Caki2 (cell line): Measurements from ENCODE around the gene POC1A. TPM values are rescaled to one million over a fixed set of nuclear protein-coding genes. Genes with fewer than 3 reads are reported as not detected.
A peak's percentile ranks its signal among the peaks of the same experiment; 100 is the strongest.

Source experiments
- DNase-seq: peaks from one replicate; pipeline ENCODE4 v3.0.0-alpha.2; 2015; ENCODE audit warnings: low read depth
- in situ Hi-C: cut with HindIII; loops from 2 replicates; pipeline ENCODE4 v1.10.0; 2016; ENCODE audit warnings: low sequenced_read_pairs, low pct_unique_long_range_greater_than_20kb, mixed read lengths
- total RNA-seq: library from RNA; depleted of rRNA; stranded (reverse); fragments of >200 nt; shearing (Covaris generic); gene quantifications from 2 replicates; pipeline ENCODE4 v1.2.3, GENCODE V29; 2014; ENCODE audit warnings: low replicate concordance

The POC1A gene
- total RNA-seq, 1 experiment from 2014 or later = 20.8 TPM

DNA sequence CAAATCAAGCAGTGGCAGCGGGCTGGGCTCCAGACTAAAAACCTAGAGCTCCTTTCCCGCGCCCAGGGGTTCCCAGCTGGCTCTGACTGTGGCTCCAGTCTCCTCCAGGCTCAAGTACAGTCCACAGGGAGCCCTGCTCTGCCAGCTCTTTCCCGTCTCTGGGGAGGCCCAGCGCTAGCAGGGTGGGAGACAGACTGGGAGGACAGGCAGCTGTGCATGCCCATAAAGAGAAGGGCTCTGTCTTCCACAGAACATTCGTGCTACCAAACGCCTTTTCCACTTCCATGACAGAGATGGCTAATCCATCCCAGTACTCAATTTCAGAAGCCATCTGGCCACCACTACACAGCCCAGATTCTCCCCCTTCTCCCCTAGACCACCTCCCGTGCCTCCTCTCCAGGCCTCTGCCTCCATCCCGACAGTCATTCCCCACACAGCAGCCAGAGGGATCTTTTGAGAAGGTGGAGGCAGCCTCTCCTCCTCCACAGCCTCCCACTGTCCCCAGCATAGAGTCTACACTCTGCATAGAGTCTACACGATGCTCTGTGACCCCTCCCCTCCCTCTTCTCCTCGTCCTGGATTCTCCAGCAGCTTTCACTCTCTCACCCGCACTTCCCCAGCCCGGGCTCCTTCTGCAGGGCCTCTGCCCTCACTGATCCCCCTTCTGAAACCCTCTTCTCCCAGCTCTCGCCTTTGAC, 91.0 kb downstream of the POC1A start:
- in situ Hi-C loops = no loop called here
- no peak for DNase-seq

DNA sequence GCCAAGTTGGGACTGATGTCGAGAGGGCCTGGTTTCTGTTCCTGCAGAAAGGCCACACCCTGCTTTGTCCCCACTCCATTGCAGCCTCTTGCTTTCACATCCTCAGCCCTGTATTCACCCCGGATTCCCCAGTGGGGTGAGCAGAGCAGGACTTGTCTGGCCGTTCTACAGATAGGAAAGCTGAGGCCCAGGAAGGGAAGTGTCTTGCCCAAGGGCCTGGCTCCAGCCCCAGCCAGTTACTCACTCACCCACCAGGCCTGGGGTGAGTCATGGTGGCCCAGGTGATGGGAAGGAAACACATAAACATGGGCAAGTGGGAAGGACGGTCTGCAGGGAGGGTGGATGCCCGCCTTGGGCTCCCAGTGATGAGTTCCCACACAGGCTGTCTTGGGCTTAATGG, 91.7 kb downstream of the POC1A start:
- peak; percentile 66 for DNase-seq
- in situ Hi-C loops = no loop called here

DNA sequence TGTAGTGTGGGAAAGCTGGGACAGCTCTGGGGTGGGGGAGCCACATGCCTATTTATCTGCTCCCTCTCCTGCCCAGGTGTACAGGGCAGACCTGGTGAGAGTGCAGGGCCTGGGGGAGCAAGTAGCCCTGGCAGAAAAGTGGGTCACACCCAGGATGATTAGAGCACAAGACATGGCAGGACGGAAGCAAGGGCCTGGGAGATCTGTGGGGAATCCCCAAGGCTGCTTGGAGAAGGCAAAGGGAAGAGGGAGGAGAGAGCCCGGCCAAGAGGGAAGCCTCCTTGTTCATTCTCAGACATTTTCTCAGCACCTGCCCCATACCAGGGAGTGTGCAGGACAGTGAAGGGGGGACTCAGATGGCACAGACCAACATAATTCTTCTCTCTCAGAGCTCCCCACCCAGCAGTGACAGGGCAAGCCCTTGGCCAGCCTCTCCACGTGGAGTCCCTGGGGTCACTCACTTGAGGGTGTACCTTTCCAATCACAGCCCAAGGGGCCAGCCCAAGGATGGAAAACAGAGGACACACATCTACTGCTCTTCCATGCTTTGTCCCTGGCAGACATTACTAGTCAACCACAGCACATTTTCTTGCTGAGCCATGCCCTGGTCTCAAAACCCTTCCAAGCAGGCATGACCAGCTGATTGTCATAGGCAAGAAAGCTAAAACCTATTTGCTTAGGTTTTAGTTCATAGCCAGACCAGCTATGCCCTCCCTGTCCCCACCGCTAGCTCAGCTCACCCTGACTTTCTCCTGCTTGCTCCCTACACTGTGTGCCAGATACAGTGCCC, 92.9 kb downstream of the POC1A start:
- DNase-seq = no peak
- in situ Hi-C loops = no loop called here

DNA sequence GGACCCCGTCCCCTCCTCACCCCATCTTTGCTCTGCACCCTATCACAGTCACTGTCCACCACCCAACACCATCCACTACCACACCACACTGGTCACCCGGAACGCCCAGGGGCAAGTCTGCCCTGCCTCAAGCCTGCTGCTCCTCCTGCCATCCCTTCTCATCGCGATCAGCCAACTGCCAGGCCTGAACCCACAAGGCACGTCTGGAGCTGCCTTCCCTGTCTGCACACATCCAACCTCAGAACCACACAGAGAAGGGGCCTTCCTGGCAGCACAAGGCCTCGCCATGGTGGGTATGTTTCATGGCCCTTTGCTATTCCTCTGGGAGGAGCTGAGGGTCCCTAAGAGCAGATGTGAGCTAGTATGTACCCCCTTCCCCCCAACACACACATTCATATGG, 94.4 kb downstream of the POC1A start:
- DNase-seq = no peak
- in situ Hi-C loops = no loop called here

DNA sequence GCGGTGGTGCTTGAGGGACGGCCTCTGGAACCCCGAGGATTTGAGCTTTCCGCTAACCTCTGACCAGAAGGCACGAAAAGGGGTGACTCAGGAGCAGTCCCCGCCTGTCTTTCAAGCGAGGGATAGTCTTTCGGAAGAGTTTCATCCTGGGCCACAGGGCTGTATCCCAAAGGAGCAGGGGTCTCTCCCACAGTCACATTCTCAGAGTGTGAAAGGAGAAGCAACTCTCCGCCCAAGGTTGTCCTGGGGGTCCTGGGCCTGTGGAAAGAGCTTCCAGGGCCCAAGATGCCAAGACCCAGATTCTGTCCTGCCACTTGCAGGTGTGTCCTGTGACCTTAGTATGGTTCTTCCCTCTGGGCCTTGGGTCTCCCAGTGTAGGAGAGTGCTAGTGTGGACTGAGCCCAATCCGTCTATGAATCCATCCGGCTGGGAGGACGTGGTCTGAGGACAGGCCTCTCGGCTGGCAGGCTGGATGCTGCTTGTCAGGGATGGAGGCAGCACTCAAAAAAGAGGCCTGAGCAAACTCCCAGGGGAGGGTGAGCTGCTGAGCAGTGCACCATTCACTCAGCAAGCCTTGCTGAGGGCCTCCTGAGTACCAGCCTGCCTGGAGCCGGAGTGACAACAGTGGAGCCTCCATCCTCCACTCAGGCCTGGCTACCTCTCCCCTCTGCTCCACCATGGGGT, 96.3 kb downstream of the POC1A start:
- DNase-seq = no peak
- in situ Hi-C loops = no loop called here

DNA sequence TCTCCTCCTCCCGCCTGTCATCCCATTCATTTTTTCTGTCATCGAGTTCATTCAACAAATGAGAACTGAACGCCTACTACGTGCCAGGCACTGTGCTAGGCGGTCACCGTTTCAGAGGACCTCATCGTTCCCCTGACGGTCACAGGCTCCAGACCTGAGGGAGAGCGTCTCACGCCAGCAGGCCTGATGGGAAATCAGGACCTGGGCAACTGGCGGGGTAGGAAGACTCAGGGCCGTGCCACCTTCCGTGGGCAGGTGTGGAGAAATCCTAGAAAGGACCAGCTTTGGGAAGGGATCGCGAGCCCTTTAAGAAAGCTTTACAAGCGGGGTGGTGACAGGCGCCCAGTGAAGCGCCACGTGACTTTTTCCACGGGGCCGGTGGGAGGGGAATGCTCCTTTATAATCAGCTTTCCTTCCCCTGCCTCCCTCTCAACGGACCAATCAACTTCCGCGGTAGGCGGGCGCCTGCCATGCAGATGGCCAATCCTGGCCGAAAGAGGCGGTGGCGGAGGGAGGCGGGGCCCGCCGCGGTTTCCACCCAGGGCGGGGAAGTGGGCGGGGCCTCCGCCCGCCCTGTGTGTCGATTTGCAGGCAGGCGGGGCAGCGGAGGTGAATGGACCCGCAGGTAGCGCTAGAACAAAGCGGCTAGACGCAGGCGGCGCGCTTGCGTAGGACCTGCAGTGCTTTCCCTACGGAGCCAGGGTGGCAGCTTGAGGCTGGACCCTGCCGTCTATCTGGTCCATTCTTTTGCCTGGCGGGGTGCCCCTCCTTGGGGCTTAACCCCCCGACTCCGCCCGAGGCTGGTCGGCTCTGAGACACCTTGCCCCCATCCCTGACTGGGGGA, 97.0 kb downstream of the POC1A start:
- peak; percentile 98 for DNase-seq
- in situ Hi-C loops = no loop called here

DNA sequence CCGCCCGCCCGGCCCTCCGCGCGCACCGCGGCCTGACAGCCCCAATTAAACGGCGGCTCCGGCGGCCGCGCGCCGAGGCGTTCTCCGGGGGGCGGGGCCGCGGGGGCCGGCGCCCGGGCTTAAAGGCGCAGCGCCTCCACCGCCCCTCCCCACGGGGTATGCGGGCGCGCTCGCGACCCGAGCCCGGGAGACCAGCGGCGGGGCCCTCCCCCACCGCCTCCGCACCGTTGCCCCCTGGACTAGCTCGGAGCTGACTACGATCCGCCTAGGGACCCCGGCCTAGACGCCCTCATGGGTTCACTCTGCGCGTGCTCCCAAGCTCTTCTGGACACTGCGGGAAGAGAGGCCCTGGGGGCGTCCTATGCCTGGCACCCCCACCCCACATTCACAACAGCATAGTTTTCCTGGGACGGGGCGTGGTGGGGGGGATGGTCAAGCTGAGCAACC, 97.7 kb downstream of the POC1A start, which contains the start of gene DUSP7:
TSS of gene DUSP7 (minus strand) at position 51 of the 447 bp plus-strand sequence. CDS start 205 bp downstream, outside the sequence.
- DNase-seq = no peak
- in situ Hi-C loops = no loop called here

DNA sequence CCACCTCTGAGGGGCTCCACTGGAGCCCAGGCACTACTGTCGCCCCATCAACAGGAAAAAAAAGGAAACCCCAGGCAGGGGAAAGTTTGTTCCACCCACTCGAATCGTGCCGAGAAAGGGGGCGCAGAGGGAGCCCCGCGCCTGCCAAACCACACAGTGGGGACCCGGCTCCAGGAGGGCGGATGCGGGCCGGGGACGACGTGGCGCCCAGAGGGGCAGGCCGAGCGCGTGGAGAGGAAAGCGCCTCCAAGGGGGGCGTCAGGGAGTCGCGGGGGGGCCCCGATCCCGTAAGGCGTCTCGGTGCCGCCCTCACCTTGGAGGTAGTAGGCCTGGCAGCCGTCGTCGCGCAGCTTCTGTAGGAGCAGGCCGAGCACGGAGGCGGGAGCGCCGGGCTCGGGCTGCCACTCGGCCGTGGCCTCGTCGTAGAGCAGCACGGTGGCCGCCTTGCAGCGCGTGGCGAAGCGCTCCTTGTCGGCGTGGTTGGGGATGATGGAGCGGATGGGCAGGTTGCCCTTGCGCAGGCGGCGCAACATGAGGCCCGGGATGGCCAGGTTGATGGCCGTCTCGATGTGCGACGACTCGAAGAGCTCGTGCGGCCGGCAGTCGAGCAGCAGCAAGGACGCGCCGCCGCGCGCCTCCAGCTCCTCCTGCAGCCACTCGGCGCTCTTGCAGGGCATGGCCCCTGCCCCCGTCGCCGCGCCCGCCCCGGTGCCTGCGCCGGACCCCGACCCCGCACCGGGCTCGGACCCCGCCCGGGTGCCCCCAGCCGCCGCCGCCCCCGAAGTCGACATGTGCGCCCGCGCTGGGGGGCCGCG, 98.5 kb downstream of the POC1A start:
- peak; percentile 45 for DNase-seq
- in situ Hi-C loops = no loop called here

DNA sequence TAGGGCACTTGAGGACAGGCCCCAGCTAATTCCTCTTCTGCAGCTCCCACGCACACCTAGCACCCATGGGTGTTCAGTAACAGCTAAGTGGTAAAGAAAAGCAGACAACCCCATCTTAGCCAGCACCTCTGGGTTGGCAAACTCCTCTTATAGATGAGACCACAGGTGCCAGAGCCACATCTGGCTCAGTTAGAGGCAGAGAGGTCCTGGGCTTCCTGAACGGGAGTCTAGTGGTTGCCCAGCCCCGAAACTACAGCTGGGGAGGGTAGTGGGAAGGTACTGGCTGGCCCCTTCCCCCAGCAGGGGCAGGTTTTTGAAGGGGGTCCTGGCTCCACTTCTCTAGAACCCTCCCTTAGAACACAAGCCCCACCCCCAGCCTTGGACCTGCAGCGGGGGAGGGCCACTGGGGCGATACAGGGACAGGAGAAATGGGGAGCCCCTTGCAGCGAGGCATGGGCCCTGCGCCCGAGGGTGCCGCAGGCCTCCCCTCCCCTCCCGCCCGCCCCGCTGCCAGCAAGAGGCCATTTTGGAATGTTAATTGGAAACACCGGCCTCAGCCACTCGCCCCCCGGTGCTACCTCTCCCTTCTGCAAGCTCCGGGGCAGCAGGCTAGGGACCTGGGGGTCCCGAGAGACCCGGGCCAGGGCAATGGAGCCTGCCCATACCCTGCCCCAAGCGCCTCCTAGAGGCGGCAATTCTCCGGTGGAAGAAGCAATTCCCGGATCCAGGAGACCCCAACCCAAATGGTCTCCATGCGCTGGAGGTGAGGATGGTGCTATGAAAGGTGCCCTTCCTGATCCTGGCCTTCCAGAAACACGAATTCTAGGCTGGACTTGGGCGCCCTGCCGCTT, 99.3 kb downstream of the POC1A start:
- no peak for DNase-seq
- in situ Hi-C loops = no loop called here

DNA sequence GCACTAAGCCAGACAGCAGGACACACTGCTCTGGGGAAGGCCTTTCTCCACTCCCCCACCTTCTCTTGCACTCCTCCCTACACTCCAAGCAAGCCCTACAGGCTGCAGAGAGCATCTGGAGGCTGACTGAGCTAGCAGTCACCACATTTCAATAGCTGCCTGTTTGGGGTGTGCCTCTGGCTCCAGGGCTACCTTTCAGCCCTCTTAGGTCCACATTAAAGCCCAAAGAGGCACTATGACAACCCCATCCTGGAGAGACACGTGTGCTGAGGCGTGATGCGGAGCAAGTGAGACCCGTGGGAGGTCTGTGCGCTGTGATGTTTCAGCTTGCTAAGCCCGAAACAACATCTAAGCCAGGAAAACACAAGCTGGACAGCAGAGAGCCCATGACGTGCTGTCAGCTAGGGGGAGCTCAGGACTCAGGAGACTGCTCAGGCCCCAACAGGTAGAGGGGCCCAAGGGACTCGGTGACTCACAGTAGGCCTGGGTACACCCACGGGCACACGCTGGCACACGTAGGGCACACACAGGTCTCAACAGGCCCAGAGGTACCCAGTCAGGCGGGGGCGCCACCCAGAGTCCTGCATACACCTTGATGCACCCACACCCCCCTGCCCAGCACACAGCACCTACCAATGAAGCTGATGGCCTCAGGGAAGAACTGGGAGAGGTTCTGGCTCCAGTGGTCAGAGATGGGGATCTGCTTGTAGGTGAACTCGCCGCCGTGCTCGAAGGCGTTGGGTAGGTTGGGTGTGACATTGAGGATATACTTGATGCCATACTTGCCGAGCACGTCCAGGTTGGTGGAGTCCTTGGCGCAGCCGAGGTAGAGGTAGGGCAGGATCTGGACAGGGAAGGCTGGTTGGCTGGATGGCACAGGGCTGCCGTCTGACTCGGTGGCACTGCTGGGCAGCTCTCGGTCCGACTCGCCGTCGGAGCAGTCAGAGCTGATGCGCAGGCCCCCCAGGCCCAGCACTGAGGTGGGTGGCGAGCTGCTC, 100.6 kb downstream of the POC1A start:
- in situ Hi-C loops = no loop called here

DNA sequence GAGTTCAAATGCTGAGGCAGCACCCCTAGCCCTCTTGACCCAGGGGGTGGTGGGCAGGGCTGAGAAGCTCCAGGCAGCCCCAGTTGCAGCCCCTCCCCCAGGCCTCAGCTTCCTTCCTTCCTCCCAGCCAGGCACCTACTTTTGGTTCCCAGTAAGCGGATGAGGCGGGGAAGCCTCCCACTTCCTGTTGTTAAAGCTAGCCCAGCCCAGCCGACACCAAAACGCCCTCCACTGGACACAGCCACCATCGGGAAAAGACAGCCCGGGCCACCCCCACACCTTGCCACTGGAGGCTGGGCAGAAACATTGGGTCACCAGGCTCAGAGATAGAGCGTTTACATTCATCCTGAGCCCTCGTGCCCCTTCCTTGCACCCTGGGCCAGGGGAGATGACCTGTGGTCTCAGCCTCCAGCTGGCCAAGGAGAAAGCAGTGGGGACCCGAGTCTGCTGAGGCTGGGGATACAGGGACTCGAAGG, 101.4 kb downstream of the POC1A start:
- no peak for DNase-seq
- in situ Hi-C loops = no loop called here

More for the DNA sequence above, 100.6 kb downstream of the POC1A start:
- peak; percentile 28 for DNase-seq

DNA sequence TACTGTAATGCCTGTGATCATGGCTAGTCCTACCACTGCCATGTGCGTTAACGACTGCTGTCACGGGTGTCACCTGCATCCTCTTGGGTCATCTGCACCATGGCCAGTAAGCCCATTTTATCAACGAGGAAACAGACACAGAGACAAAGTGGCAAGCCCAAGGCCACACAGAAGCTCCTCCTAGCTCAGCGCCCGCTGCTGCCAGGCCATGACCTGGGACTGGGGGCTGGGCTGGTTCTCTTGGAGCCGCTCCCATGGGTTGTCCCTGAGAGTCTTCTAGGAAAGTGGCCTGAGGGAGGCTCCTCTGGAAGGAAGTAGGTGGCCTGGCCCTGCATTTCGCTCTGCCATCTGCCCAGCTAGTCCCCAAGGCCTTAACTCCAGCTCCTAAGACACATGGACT, 102.8 kb downstream of the POC1A start:
- in situ Hi-C loops = no loop called here
- no peak for DNase-seq

DNA sequence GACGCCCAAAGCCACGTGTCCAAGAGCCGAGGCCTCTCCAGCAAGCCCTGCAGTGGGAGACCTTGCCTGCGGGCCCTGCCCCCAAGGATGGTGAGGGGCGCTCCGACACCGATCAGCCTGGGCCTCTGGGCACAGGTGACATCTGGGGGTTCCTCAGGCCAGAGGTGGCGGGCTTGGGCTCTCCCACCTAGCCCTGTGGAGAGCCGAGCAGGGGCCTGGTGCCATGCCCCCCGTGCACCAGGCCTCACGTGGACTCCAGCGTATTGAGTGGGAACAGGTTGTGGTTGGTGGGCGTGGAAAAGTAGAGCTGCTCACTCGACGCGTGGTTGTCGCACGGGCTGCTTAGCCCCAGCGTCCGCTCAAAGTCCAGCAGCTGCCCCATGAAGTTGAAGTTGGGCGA, 103.7 kb downstream of the POC1A start:
- in situ Hi-C loops = no loop called here
- no peak for DNase-seq

DNA sequence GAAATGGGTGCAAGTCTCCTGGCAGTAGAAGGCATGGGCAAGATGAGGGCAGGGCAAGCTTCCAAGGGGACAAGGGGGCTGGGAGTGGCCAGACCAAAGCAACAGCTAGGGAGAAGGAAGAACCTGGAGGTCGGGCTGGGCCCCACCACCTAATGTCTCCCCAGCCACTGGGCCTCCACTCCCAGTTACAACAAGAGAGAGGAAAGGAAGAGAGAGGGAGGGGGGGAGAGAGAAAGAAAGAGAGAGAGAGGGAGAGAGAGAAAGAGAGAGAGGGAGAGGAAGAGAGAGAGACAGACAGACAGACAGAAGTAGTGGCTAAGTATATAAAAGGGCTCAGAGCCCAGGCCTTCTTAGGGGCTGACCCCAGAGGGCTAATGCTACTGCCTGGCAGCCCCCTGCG, 104.7 kb downstream of the POC1A start:
- in situ Hi-C loops = no loop called here
- no peak for DNase-seq

DNA sequence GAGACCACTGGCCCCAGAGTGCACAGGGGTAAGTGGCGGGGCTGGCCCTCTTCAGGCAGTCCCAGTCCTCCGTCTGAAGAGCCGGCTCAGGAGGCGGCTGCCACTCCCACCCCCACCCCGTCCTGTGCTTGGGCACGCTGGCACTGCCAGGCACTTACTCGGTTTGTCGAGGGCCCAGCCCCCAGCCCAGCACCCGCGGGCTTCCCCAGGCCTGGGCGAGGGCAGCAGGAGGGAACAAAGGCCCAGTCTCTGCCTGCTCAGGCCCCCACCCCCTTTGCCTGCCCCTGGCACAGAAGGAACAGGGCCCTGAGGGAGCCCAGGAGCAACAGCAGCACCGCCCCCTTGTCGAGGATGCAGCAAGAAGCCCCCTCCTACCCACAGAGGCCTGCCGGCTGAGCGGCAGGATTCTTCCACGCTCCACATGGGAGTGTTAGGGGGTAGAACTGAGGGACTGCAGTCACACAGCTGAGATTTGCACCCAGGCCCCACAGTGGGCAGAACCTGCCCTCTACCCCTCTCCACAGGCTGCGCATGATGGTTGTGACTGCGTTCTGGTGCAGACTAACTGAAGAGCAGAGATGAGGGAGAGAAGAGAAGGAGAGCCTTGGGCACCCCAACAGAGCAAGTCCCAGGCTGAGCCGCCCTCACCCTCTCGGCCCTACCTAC, 106.8 kb downstream of the POC1A start:
- in situ Hi-C loops = no loop called here
- no peak for DNase-seq
